ENCODE data around the gene SPATA9.
"Not testable (repeated sequence)": the region's sequence is repeated elsewhere in the genome, so short reads cannot be mapped to it uniquely, and the experiment has no call there.

DNA sequence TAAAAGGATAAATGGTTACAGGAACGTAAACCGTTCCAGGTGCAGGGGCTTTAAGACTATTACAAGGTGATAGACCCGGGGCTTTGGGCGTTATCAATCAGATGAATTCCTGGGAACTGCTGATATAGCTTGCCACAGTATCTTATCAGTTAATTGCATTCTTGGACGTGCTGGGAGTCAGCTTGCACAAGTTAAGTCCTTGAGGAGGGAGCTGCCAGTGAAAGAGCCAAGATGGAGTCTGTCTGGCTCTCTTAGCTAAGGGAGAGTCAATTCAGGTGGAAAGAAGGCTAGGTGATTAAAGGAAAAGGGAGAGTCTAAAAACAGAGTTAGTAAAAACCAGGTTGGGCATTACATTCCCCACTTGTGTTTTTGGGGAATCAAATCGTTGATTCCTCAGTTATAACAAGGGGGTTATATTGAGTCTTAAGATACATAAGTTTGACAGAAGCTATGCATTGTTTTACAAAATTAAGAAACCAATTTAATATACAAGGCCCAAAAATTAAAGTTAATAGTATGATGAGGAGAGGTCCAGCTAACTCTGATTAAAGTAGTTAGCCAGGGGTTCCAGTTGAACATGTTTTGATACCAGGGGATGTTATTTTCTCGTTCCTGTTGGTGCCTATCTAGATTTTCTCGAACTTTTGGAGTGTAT lies 24.9 kb upstream of the SPATA9 start:
- TF ChIP-seq, protein P1, sequence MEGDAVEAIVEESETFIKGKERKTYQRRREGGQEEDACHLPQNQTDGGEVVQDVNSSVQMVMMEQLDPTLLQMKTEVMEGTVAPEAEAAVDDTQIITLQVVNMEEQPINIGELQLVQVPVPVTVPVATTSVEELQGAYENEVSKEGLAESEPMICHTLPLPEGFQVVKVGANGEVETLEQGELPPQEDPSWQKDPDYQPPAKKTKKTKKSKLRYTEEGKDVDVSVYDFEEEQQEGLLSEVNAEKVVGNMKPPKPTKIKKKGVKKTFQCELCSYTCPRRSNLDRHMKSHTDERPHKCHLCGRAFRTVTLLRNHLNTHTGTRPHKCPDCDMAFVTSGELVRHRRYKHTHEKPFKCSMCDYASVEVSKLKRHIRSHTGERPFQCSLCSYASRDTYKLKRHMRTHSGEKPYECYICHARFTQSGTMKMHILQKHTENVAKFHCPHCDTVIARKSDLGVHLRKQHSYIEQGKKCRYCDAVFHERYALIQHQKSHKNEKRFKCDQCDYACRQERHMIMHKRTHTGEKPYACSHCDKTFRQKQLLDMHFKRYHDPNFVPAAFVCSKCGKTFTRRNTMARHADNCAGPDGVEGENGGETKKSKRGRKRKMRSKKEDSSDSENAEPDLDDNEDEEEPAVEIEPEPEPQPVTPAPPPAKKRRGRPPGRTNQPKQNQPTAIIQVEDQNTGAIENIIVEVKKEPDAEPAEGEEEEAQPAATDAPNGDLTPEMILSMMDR (IDR thresholded peaks at IDR 0.05), result not testable (repeated sequence)
- TF ChIP-seq EZH2 (IDR thresholded peaks at IDR 0.05; ENCODE audit: borderline replicate concordance, insufficient read depth, low read depth, low read length, poor library complexity, severe bottlenecking), result not testable (repeated sequence)

Data from B cell (primary cell).